OCI-LY7 (cell line): ENCODE data around the gene KAT7. TPM values are rescaled to one million over a fixed set of nuclear protein-coding genes. Genes with fewer than 3 reads are reported as not detected.

Source experiments
- BruUV-seq: library from RNA; stranded (reverse); fragments of 400-500 nt; replicated peaks from 2 replicates; lab custom pipeline; 2021; lab: Mats Ljungman, UMichigan
- CTCF ChIA-PET: fragments of 300-600 bp; sonication (Branson Sonifier 250); formaldehyde crosslinking; loops from one replicate; lab custom pipeline; 2022; ENCODE audit warnings: antibody characterized with exemption; ENCODE audit not compliant: unreplicated experiment; lab: Charles Lee
- POLR2A ChIA-PET: fragments of 300-600 bp; sonication (Branson Sonifier 250); formaldehyde crosslinking; loops from one replicate; lab custom pipeline; 2022; ENCODE audit warnings: antibody characterized with exemption; lab: Charles Lee
- DNase-seq: peaks from one replicate; pipeline ENCODE4 v3.0.0-alpha.2; 2015; ENCODE audit warnings: low spot score
- H2AFZ ChIP-seq: fragments of 200-600 bp; sonication (generic), shearing (Covaris generic); 2 replicates; pipeline ENCODE4 v1.6.1; 2014; ENCODE audit warnings: mild to moderate bottlenecking, antibody characterized with exemption, low read length, moderate library complexity
- H3K27ac ChIP-seq: fragments of 200-600 bp; sonication (generic); 2 replicates; pipeline ENCODE4 v1.5.1; 2014; ENCODE audit warnings: mixed run types, low read depth, mild to moderate bottlenecking, moderate library complexity, low read length, inconsistent platforms; ENCODE audit not compliant: poor library complexity, severe bottlenecking
- H3K36me3 ChIP-seq: fragments of 200-600 bp; sonication (generic); 2 replicates; pipeline ENCODE4 v1.6.1; 2014; ENCODE audit warnings: mild to moderate bottlenecking, antibody characterized with exemption, low read length, moderate library complexity, mixed read lengths; ENCODE audit not compliant: insufficient read depth
- H3K4me1 ChIP-seq: fragments of 200-600 bp; sonication (generic); 2 replicates; pipeline ENCODE4 v1.5.1; 2014; ENCODE audit warnings: mild to moderate bottlenecking, low read length; ENCODE audit not compliant: insufficient read depth, poor library complexity, severe bottlenecking
- H3K4me2 ChIP-seq: fragments of 200-600 bp; sonication (generic); 2 replicates; pipeline ENCODE4 v1.6.1; 2014; ENCODE audit warnings: mild to moderate bottlenecking, low read length
- H3K4me3 ChIP-seq: fragments of 200-600 bp; sonication (generic); 2 replicates; pipeline ENCODE4 v1.5.1; 2014; ENCODE audit warnings: mild to moderate bottlenecking, low read depth, low read length; ENCODE audit not compliant: poor library complexity, severe bottlenecking
- H3K79me2 ChIP-seq: fragments of 200-600 bp; sonication (generic); 2 replicates; pipeline ENCODE4 v1.6.1; 2016; ENCODE audit warnings: low read depth, mild to moderate bottlenecking, low read length, moderate library complexity, mixed read lengths; ENCODE audit not compliant: insufficient read depth
- H3K9me2 ChIP-seq: fragments of 200-600 bp; sonication (generic); 2 replicates; pipeline ENCODE4 v1.6.1; 2016; ENCODE audit warnings: mild to moderate bottlenecking, low read length, mixed read lengths; ENCODE audit not compliant: insufficient read depth
- H3K9me3 ChIP-seq: fragments of 200-600 bp; sonication (generic); 2 replicates; pipeline ENCODE4 v1.6.1; 2014; ENCODE audit warnings: mild to moderate bottlenecking, mixed run types, low read length, mixed read lengths
- H4K20me1 ChIP-seq: fragments of 200-600 bp; sonication (generic); 2 replicates; pipeline ENCODE4 v1.6.1; 2014; ENCODE audit warnings: mild to moderate bottlenecking, antibody characterized with exemption, low read length, moderate library complexity, mixed read lengths; ENCODE audit not compliant: insufficient read depth
- EZH2phosphoT487 ChIP-seq: fragments of 200-600 bp; sonication (generic); IDR thresholded peaks from 2 replicates; pipeline ENCODE4 v1.6.1; 2018; ENCODE audit warnings: low read depth, borderline replicate concordance, mild to moderate bottlenecking, mixed run types, antibody characterized with exemption, low read length, moderate library complexity, mixed read lengths
- intact Hi-C: fragments of 100-400 bp; cut with micrococcal nuclease; formaldehyde crosslinking; loops from one replicate; pipeline ENCODE4 v1.10.0; 2022; ENCODE audit not compliant: unreplicated experiment
- total RNA-seq, 2 experiments: library from RNA; depleted of rRNA in 1 of 2; stranded (reverse); fragments of >200 nt in 1 of 2; shearing (Covaris generic) in 1 of 2; gene quantifications; 2 replicates each; pipeline ENCODE4 v1.2.3, GENCODE V29; 2014 to 2022
- TF ChIP-seq, protein P1 (sequence below): fragments of 200-600 bp; sonication (generic); conservative IDR thresholded peaks from 2 replicates; pipeline ENCODE4 v1.5.1; 2014; ENCODE audit warnings: mild to moderate bottlenecking, antibody characterized with exemption, low read length, moderate library complexity, mixed read lengths

KAT7 gene
- total RNA-seq, 2 experiments from 2014 or later: 43.3 to 70.3 TPM

DNA sequence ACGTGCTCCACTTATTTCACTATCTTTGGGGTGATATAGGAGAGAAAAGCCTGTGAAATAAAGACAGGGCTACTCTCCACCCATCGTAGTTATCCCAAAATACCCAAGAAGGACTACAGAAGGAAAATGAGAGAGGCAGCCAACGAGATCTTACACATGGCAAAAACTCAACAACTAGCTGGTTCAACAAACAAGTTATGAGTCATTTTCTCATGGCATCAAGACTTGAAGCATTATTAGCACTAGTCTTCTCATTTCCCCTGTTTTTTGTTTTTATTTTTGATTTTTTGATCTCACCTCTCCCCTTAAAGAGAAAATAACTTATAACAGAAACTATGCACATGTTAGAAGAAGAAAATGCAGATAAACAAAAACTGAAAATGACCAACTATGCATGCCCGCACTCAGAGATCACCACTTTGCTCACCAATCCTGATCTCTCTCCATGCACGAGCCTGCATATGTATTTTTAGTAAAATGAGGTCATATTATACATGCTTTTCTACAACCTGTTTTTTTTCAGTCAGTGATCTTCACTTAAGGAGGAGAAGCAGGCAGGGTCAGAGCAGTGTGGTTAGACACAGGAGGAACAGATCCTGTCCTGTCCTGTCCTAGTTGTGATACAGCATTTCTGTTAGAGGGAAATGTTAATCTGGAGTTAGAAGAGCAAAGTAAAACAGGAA, 47.3 kb upstream of the KAT7 start:
- Histone ChIP-seq H3K4me1 (peaks cover 92% of the 10 kb centered on the region), H3K4me2 (peak overlapping the region; percentile 97), H3K79me2 (peaks cover 97% of the 10 kb centered on the region), H3K4me3 (peak overlapping the region; percentile 62), H3K9me2 (no peaks in the 10 kb centered on the region), H3K36me3 (peaks cover 40% of the 10 kb centered on the region), H2AFZ (no peak overlapping the region), H4K20me1 (peaks cover 4% of the 10 kb centered on the region; the same call in 1 of the 2 replicates), H3K27ac (peak overlapping the region; percentile 94), H3K9me3 (no peaks in the 10 kb centered on the region)
- TF ChIP-seq, protein P1, sequence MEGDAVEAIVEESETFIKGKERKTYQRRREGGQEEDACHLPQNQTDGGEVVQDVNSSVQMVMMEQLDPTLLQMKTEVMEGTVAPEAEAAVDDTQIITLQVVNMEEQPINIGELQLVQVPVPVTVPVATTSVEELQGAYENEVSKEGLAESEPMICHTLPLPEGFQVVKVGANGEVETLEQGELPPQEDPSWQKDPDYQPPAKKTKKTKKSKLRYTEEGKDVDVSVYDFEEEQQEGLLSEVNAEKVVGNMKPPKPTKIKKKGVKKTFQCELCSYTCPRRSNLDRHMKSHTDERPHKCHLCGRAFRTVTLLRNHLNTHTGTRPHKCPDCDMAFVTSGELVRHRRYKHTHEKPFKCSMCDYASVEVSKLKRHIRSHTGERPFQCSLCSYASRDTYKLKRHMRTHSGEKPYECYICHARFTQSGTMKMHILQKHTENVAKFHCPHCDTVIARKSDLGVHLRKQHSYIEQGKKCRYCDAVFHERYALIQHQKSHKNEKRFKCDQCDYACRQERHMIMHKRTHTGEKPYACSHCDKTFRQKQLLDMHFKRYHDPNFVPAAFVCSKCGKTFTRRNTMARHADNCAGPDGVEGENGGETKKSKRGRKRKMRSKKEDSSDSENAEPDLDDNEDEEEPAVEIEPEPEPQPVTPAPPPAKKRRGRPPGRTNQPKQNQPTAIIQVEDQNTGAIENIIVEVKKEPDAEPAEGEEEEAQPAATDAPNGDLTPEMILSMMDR: no peak
- TF ChIP-seq EZH2phosphoT487: no peak
- POLR2A ChIA-PET: interaction anchor here (0.6 to 5.1 kb wide), 6 partner anchors 9 to 967 kb away, joined by 3 to 71 read pairs (median 4); partner anchors contain the start of gene FAM117A
- CTCF ChIA-PET: no interaction called here
- peak; percentile 52 for DNase-seq
- BruUV-seq: no TSS peak
- intact Hi-C loops: loop anchor here (10.0 kb wide), 1 partner anchor 526 kb away; the partner anchor contains the start of genes ABI3 and GNGT2

DNA sequence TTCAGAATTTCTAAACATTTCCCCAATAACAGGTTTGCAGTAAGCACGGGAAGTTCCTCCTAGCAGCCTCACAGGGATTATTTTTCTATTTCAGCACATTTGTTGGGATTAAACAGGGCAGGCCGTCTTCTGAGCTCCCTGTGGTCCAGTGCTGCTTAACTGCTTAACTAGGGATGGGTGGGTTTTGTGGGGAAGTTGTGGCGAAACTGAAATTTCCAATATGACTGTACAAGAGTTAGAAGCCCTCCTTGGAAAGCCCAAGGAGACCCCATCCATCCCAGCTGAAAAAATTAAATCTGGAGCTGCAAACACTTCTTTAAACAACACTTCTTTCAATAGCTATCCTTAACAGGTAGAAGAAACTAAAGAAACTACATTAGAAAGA, 46.8 kb upstream of the KAT7 start:
- H3K79me2 ChIP-seq: peaks cover 97% of the 10 kb centered on the region
- H3K36me3 ChIP-seq: peaks cover 35% of the 10 kb centered on the region
- no peak overlapping the region for H2AFZ ChIP-seq
- peaks cover 97% of the 10 kb centered on the region for H3K4me1 ChIP-seq
- H3K4me3 ChIP-seq: peak overlapping the region; percentile 62
- intact Hi-C loops: loop anchor here (10.0 kb wide), 1 partner anchor 527 kb away; the partner anchor contains the start of genes ABI3 and GNGT2
- H3K4me2 ChIP-seq: peak overlapping the region; percentile 97
- peak overlapping the region; percentile 94 for H3K27ac ChIP-seq
- no TSS peak for BruUV-seq
- DNase-seq: no peak
- ChIA-PET CTCF (no interaction called here), POLR2A (interaction anchor here (0.6 to 5.1 kb wide), 5 partner anchors 13 to 967 kb away, joined by 3 to 71 read pairs (median 3); partner anchors contain the start of gene FAM117A)
- no peaks in the 10 kb centered on the region for H3K9me3 ChIP-seq
- TF ChIP-seq, protein P1: no peak
- no peak for TF ChIP-seq EZH2phosphoT487
- peaks cover 4% of the 10 kb centered on the region; the same call in 1 of the 2 replicates for H4K20me1 ChIP-seq
- H3K9me2 ChIP-seq: no peaks in the 10 kb centered on the region
